Activated CD4-positive, alpha-beta T cell treated with anti-CD3 and anti-CD28 coated beads, Interleukin-2, Interleukin-4, amounts not matched to agents 100 ng/mL and 50 ng/mL, durations not matched to agents 16 hours and 8 hours (primary cell): ENCODE data around the gene GPR37L1.
"Not testable (repeated sequence)": the region's sequence is repeated elsewhere in the genome, so short reads cannot be mapped to it uniquely, and the experiment has no call there.

Experiments used
- DNase-seq: peaks from one replicate; pipeline ENCODE4 v3.0.0-alpha.2; 2020; ENCODE audit warnings: low spot score

The GPR37L1 gene

GRCh38 chr1:202110977-202111376, 11.7 kb upstream of the GPR37L1 start:
- DNase-seq = no peak

- not testable (repeated sequence) for DNase-seq
These were observed 11.1 kb upstream of the GPR37L1 start for GRCh38 chr1:202111589-202111988.

DNA sequence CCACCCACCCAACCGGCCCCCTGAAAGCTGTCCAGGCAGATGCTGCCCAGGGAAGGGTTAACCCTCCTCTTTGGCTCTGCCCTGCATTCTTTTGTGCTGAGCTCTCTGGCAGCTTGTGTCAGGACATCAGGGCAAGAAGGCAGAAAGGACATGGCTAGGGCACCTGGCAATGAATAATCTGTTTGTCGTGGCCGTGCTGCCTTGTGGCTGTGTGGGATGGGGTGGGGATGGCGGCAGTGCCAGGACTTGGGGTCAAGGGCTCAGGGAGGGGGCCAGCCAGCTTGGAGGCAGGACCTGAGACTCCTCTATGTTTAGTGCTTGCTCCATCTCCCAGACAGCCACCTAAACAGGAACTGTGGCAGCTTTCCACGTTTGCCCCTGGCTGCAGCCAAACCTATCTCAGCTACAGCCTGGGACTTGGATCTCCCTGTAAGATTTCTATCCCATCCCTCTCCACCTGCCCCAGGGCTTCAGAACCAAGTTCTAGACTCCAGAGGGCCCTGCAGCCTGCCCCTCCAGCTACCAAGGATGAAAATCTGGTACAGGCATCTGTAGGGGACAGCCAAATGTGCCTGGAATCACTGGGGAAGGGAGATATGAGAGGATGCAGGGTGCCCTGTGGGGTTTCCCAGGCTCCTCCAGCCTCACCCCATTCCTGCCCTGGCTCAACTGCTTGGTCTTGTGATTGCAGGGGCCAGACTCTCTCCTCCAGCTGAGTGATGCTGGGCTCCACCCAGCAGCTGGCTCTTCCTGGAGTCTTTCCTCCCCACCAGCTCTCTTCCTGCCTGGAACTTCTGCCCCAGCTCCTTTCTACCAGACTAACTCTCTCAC, 9.6 kb upstream of the GPR37L1 start:
- no peak for DNase-seq

DNA sequence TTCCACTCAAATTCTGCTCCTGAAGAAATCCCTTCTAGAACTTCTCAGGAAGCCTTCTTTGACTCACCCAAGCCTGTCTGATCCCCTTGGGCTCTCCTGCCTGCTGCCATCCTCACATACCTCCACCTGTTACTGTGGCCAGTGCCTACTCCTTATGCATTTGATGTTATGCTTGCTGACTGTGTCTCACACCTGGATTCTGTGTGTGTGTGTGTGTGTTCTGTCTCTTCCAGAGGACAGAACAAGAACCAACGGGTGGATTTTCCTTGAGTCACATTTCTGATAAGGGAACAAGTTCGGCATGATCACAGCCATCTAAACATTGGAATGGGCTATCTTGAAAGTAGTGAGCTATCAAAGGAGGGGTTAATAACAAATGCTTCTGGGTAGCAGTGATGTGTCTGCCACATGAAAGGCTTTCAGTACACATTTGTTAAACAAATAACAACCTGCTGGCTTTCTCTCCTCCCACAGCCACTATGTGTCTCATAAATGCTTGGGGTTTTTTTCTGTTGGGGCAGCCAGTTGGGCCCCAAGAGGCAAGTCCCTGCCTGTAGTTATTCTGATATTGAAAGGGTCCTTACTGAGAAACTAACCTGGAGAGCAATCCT, 8.9 kb upstream of the GPR37L1 start:
- no peak for DNase-seq

DNA sequence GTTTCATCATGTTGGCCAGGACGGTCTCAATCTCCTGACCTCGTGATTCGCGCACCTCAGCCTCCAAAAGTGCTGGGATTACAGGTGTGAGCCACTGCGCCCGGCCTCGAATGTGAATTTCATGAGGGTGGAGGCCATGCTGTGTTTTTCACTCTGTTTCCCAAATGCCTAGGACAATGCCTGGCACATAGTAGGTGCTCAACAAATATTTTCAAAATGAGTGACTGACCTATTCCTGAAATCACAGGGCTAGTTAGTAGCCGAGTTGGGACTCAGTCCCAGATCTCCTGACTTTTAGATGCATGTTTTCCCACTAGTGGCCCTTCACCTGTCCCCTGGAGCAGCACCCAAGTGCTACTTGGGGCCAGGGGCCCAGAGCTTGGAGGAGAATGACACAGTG, 6.4 kb upstream of the GPR37L1 start:
- no peak for DNase-seq

GRCh38 chr1:202117898-202118371, 4.8 kb upstream of the GPR37L1 start:
- no peak for DNase-seq

- no peak for DNase-seq
These were observed 1.7 kb upstream of the GPR37L1 start for GRCh38 chr1:202121006-202121405.

DNA sequence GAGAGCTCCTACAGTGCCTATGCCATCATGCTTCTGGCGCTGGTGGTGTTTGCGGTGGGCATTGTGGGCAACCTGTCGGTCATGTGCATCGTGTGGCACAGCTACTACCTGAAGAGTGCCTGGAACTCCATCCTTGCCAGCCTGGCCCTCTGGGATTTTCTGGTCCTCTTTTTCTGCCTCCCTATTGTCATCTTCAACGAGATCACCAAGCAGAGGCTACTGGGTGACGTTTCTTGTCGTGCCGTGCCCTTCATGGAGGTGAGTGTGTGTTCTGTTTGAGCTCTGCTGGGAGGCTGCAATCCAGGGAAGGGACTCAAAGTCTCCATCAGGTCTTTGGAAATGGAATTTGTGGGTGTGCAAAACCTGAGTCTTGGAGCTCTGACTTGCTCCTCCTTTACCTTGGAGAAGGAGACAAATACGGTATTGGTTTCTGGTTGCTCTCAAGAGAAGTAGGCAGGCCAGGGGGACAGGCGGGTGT, 658 bp downstream of the GPR37L1 start:
- DNase-seq = no peak

- no peak for DNase-seq
These were observed 1.4 kb downstream of the GPR37L1 start for GRCh38 chr1:202124142-202124541.

DNA sequence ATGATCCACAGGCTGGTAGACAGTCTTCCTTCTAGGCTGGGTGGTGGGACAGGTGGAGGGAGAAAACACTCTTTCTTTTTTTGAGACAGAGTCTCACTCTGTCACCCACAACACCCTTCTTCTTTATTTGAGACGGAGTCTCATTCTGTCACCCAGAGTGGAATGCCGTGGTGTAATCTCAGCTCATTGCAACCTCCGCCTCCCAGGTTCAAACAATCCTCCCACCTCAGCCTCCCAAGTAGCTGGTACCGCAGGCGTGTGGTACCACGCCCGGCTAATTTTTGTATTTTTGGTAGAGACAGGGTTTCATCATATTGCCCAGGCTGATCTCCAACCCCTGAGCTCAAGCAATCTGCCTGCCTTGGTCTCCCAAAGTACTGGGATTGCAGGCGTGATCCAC, 2.9 kb downstream of the GPR37L1 start:
- no peak for DNase-seq

DNA sequence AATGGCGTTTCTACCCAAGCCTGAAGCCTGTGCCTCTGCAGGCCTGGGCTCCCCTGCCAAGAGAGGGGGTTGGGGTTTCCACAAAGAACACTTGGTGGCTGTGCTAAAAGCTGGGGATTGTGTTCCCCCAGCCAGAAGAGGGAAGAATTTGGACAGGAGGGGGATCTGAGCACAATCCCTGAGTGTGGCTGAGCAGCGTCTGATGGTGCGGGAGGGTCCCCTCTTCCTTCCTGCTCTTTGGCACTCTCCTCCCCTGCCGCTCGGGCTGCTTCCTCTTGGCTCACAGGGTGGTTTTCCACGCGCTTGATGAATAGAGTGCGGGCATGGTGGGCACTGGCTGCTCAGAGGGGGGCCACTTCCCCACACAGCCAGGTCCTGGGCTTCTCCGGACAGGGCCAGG, 3.7 kb downstream of the GPR37L1 start:
- DNase-seq = no peak

- DNase-seq = no peak
These were observed 4.3 kb downstream of the GPR37L1 start for GRCh38 chr1:202127061-202127460.

GRCh38 chr1:202127836-202128622, 5.3 kb downstream of the GPR37L1 start:
- no peak for DNase-seq

GRCh38 chr1:202129453-202130296, 7.0 kb downstream of the GPR37L1 start:
- no peak for DNase-seq

- no peak for DNase-seq
These were observed 7.6 kb downstream of the GPR37L1 start for GRCh38 chr1:202130297-202130721.

DNA sequence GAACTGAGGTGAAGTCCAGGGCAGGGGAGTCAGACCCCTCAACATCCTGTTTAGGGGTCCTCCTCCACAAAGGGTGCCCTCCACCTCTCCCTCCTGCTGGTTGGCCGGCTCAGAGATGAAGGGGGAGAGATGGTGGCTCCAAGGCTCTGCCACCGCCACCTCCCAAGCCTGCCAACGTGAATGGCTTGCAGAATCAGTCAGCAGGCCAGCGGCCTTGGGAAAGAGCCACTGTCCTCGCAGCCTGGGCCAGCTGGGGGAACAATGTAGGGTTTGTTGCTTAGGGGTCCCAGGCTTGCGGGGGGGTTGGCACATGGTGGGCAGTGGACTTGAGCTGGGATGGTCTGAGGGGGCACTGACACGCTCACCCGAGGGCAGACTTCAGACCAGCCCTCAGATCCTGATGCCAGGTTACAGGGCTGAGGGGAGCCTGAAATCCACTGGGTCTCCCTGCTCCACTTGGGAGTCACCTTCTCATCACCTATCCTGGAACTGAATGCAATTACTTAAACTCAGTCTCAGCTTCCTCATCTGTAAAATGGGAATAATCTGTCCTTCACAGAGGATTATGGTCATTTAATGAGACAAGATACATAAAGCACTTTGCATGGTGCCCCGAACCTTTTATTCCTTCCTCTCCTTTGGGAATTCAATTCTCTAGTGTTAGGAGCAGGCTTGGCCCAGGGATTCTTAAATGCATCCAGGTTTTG, 8.3 kb downstream of the GPR37L1 start:
- DNase-seq = no peak

DNA sequence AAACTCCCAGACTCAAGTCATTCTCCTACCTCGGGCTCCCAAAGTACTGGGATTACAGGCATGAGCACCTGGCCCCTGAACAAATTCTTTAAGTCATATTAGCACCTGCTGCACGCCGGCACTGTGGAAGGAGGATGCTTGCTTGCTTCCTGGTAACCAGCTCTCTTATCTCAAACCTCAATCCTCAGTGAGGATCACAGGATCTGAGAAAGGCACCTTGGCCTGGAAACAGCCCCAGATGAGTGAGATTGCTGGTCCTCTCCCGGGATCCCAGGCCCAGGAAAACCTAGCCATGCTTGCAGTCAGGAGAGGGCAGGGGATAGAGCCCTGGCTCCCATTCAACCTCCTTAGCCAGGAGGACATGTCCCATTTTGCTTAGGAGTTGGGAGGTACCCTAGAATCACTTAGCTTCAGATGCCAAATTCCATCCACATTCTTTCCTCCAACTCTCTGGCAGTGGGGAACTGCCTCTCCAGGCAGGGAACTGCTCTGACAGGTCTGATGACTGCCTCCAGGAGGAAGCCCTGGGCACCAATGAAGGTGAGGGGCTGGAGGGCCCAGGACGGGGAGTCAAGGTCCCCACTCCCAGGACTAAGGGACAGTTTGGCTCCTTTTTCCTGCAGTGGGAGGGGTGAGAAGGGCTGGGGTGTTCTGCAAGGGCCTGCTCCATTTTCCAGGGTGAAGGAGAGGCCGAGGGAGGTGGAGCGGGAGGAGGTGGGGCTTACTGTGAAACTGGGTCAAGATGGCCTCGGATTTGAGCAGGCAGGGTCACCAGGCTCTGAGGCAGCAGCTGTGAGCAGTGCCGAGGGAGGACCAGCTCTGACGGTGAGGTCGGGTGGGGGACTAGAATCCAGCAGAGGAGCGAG, 9.5 kb downstream of the GPR37L1 start:
- no peak for DNase-seq

DNA sequence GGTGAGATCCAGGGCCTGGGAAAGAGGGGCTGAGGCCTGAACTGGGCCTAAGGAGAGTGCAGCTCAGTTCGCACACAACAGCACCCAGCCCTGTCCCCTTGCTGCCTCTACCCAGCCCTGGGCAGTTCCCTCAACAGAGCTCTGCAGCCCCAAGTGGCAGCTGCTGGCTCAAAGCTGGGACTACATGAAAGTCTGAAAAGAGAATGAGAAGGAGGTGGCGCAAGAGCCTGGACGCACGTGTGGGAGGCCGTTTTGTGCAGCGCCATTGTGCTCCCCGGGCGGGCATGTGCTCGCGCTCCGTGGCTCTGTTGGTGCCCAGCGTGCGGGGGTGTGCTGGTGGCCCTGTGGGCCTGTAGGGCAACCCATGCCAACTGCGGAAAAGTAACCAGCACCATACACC, 10.3 kb downstream of the GPR37L1 start:
- no peak for DNase-seq

DNA sequence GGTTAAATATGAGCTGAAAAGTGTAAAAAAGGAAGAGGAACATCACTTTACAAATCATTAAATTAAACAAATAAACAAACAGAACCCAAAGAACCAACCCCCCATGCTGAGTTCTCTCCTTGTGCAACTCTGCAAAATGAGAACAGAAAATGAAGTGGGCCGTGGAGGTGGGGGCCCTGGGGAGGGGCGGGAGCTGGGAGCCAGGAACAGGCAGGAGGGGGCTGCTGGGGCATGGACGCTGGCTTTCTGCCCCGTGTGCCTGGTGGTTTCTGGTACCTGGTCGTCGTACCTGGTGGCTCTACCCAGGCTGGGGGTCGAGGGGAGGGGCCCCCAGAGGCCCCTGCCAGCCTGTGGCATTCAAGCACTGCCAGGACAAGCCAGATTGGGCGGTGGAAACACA, 10.8 kb downstream of the GPR37L1 start:
- no peak for DNase-seq

GRCh38 chr1:202133989-202134388, 11.3 kb downstream of the GPR37L1 start:
- no peak for DNase-seq
